GM10266 (cell line): ENCODE data around the gene NEMP1.
A peak's percentile ranks its signal among the peaks of the same experiment; 100 is the strongest.

ENCODE experiments used
- DNase-seq: peaks from one replicate; pipeline ENCODE4 v3.0.0; 2012; ENCODE audit errors: extremely low spot score
- CTCF ChIP-seq: IDR thresholded peaks from 2 replicates; pipeline ENCODE4 v1.5.1; 2012; ENCODE audit warnings: mild to moderate bottlenecking, low read depth; ENCODE audit not compliant: control insufficient read depth, insufficient read depth; ENCODE audit errors: missing control alignments

Gene NEMP1

GRCh38 chr12:57110104-57111030 is 31.8 kb upstream of the NEMP1 start:
- peak; percentile 72 for DNase-seq
- peak; percentile 6 for TF ChIP-seq CTCF

- TF ChIP-seq CTCF, result no peak
Measured at GRCh38 chr12:57109207-57110103, 30.9 kb upstream of the NEMP1 start.

GRCh38 chr12:57107456-57108155 is 29.0 kb upstream of the NEMP1 start:
- no peak for TF ChIP-seq CTCF
- no peak for DNase-seq

More at GRCh38 chr12:57109207-57110103, 30.9 kb upstream of the NEMP1 start:
- no peak for DNase-seq

- no peak for TF ChIP-seq CTCF
- DNase-seq, result no peak
Measured at GRCh38 chr12:57106021-57106708, 27.6 kb upstream of the NEMP1 start.

GRCh38 chr12:57105011-57105753 is 26.6 kb upstream of the NEMP1 start:
- DNase-seq, result no peak
- TF ChIP-seq CTCF, result no peak
